HG03558 (cell line): ENCODE measurements around the gene F10.

Experiments used
- ATAC-seq: cut with Tn5 transposase; IDR thresholded peaks from one replicate; pipeline ENCODE4 v1.9.1; 2021; ENCODE audit warnings: moderate number of reproducible peaks; ENCODE audit not compliant: unreplicated experiment; ENCODE audit errors: extremely low read depth

Gene F10

GRCh38 chr13:113186061-113186900, 63.7 kb downstream of the F10 start:
- ATAC-seq, result peak; percentile 78

GRCh38 chr13:113187263-113187669, 64.7 kb downstream of the F10 start:
- no peak for ATAC-seq

GRCh38 chr13:113187883-113188665, 65.5 kb downstream of the F10 start:
- no peak for ATAC-seq

- no peak for ATAC-seq
Observed at GRCh38 chr13:113190181-113190580, 67.6 kb downstream of the F10 start.

GRCh38 chr13:113192279-113192678, 69.7 kb downstream of the F10 start:
- no peak for ATAC-seq

- ATAC-seq, result no peak
Observed at GRCh38 chr13:113192902-113193301, 70.3 kb downstream of the F10 start.

- ATAC-seq, result no peak
Observed at GRCh38 chr13:113195360-113195759, 72.8 kb downstream of the F10 start.

GRCh38 chr13:113196970-113197737, 74.6 kb downstream of the F10 start:
- no peak for ATAC-seq
